HCT116 (cell line): ENCODE data around the gene PTPRJ.

Experiments used
- EZH2 ChIP-seq: fragments of 200-600 bp; sonication (generic); IDR thresholded peaks from 2 replicates; pipeline ENCODE4 v1.6.1; 2017; ENCODE audit warnings: antibody characterized with exemption, mixed run types
- JUND ChIP-seq: IDR thresholded peaks from 2 replicates; pipeline ENCODE4 v1.6.1; 2012
- POLR2AphosphoS5 ChIP-seq: IDR thresholded peaks from 2 replicates; pipeline ENCODE4 v1.6.1; 2011; ENCODE audit warnings: mild to moderate bottlenecking, low read depth, low read length, moderate library complexity

DNA sequence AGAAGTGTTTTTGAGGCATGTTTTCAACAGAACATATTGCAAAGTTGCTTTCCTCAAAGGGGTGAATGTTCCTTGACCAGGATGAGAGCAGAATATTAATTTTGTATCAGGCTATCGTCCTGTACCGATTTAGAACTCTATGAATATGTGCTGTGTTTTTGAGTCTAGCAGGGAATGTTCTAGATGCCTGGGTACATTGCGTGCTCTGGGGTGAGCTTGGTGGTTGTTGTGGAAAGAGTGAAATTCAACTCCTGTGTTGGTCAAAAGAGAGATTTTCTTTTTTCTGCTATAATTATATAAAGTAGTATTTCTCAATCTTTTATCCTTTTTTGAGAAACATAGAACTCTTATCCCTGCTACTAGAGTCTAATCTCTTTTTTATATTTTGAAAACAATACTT lies 185.1 kb downstream of the PTPRJ start:
- TF ChIP-seq JUND (no peak), POLR2AphosphoS5 (no peak), EZH2 (no peak)
